SK-N-SH treated with all-trans-retinoic acid at 6 μM for 48 hours (cell line): ENCODE data around the gene GLMP.

Experiments
- ATAC-seq: fragments of 200-7000 bp; cut with Tn5 transposase; 3 replicates; pipeline ENCODE4 v1.9.1; 2020; ENCODE audit warnings: mild to moderate bottlenecking, moderate library complexity
- ARNTL ChIP-seq: fragments of 450-650 bp; formaldehyde crosslinking; IDR thresholded peaks from 2 replicates; pipeline ENCODE4 v1.5.0; 2020; ENCODE audit warnings: low read depth, mild to moderate bottlenecking, moderate library complexity, borderline replicate concordance
- BACH2 ChIP-seq: fragments of 250-450 bp; sonication (Bioruptor Pico); IDR thresholded peaks from 2 replicates; pipeline ENCODE4 v1.9.0; 2021; ENCODE audit warnings: mild to moderate bottlenecking, borderline replicate concordance
- CREB5 ChIP-seq: fragments of 250-450 bp; sonication (Bioruptor Pico); IDR thresholded peaks from 2 replicates; pipeline ENCODE4 v1.5.1; 2020; ENCODE audit warnings: low read depth, mild to moderate bottlenecking, moderate library complexity
- CSDC2 ChIP-seq: fragments of 250-450 bp; sonication (Bioruptor Pico); IDR thresholded peaks from 2 replicates; pipeline ENCODE4 v1.5.0; 2020; ENCODE audit warnings: mild to moderate bottlenecking, moderate library complexity
- CSRNP3 ChIP-seq: fragments of 250-450 bp; sonication (Bioruptor Pico); IDR thresholded peaks from 2 replicates; pipeline ENCODE4 v1.5.1; 2021; ENCODE audit warnings: mild to moderate bottlenecking, moderate library complexity
- ISL1 ChIP-seq: fragments of 250-450 bp; sonication (Bioruptor Pico); IDR thresholded peaks from 2 replicates; pipeline ENCODE4 v2.1.2; 2022; ENCODE audit warnings: mild to moderate bottlenecking, moderate library complexity
- PATZ1 ChIP-seq: fragments of 250-450 bp; sonication (Bioruptor Pico); IDR thresholded peaks from 2 replicates; pipeline ENCODE4 v1.8.0; 2020; ENCODE audit warnings: mild to moderate bottlenecking, moderate library complexity, borderline replicate concordance
- PPARA ChIP-seq: fragments of 250-450 bp; sonication (Bioruptor Pico); IDR thresholded peaks from 2 replicates; pipeline ENCODE4 v1.5.0; 2020; ENCODE audit warnings: mild to moderate bottlenecking, borderline replicate concordance
- RARB ChIP-seq: fragments of 250-450 bp; sonication (Bioruptor Pico); IDR thresholded peaks from 2 replicates; pipeline ENCODE4 v1.8.0; 2021; ENCODE audit warnings: mild to moderate bottlenecking, moderate library complexity
- SNAI2 ChIP-seq: fragments of 250-450 bp; sonication (Bioruptor Pico); IDR thresholded peaks from 2 replicates; pipeline ENCODE4 v1.5.0; 2020; ENCODE audit warnings: mild to moderate bottlenecking, moderate library complexity
- TCF4 ChIP-seq: fragments of 250-450 bp; sonication (Bioruptor Pico); IDR thresholded peaks from 2 replicates; pipeline ENCODE4 v1.8.0; 2021; ENCODE audit warnings: mild to moderate bottlenecking, moderate library complexity, borderline replicate concordance
- TOX ChIP-seq: fragments of 250-450 bp; sonication (Bioruptor Pico); IDR thresholded peaks from 2 replicates; pipeline ENCODE4 v1.8.0; 2021; ENCODE audit warnings: mild to moderate bottlenecking, moderate library complexity, borderline replicate concordance
- TSHZ2 ChIP-seq: fragments of 250-450 bp; sonication (Bioruptor Pico); IDR thresholded peaks from 2 replicates; pipeline ENCODE4 v1.5.0; 2020; ENCODE audit warnings: mild to moderate bottlenecking, moderate library complexity
- ZFP3 ChIP-seq: fragments of 250-450 bp; sonication (Bioruptor Pico); IDR thresholded peaks from 2 replicates; pipeline ENCODE4 v1.5.0; 2020; ENCODE audit warnings: mild to moderate bottlenecking, moderate library complexity
- ZFP30 ChIP-seq: fragments of 450-650 bp; formaldehyde crosslinking; IDR thresholded peaks from 2 replicates; pipeline ENCODE4 v1.5.0; 2022; ENCODE audit warnings: mild to moderate bottlenecking, moderate library complexity
- ZNF70 ChIP-seq: fragments of 450-650 bp; formaldehyde crosslinking; IDR thresholded peaks from 2 replicates; pipeline ENCODE4 v1.5.0; 2020; ENCODE audit warnings: mild to moderate bottlenecking, moderate library complexity
- ZNF8 ChIP-seq: fragments of 450-650 bp; formaldehyde crosslinking; IDR thresholded peaks from 2 replicates; pipeline ENCODE4 v1.5.0; 2020; ENCODE audit warnings: mild to moderate bottlenecking, moderate library complexity

GLMP gene

GRCh38 chr1:156249593-156249992 lies 45.9 kb downstream of the GLMP start:
- TF ChIP-seq ISL1 (CRISPR knock-in tag) (no peak), CSDC2 (CRISPR knock-in tag) (no peak), TCF4 (no peak), ZFP30 (CRISPR knock-in tag) (no peak), TSHZ2 (CRISPR knock-in tag) (no peak), RARB (CRISPR knock-in tag) (no peak), ZNF70 (CRISPR knock-in tag) (no peak), CREB5 (CRISPR knock-in tag) (no peak)
- no peak for ATAC-seq

- TF ChIP-seq ZNF8 (CRISPR knock-in tag) (no peak), ZNF70 (CRISPR knock-in tag) (no peak), TOX (CRISPR knock-in tag) (no peak), ZFP3 (CRISPR knock-in tag) (no peak), PPARA (CRISPR knock-in tag) (no peak), CREB5 (CRISPR knock-in tag) (no peak), CSRNP3 (CRISPR knock-in tag) (no peak), ISL1 (CRISPR knock-in tag) (no peak), TSHZ2 (CRISPR knock-in tag) (no peak), SNAI2 (CRISPR knock-in tag) (no peak), ARNTL (no peak), BACH2 (CRISPR knock-in tag) (no peak)
- no peak for ATAC-seq
These were observed 47.2 kb downstream of the GLMP start for GRCh38 chr1:156248323-156248683.

GRCh38 chr1:156247460-156248322 lies 47.8 kb downstream of the GLMP start, which contains the start of gene PAQR6:
Gene PAQR6 (minus strand): TSS chr1:156248056. CDS start chr1:156246731, 1,325 bp downstream.
- TF ChIP-seq PATZ1 (CRISPR knock-in tag), result no peak
- TF ChIP-seq TCF4, result no peak
- no peak for TF ChIP-seq BACH2 (CRISPR knock-in tag)
- no peak for TF ChIP-seq ZFP3 (CRISPR knock-in tag)
- no peak for TF ChIP-seq TSHZ2 (CRISPR knock-in tag)
- no peak for TF ChIP-seq PPARA (CRISPR knock-in tag)
- TF ChIP-seq SNAI2 (CRISPR knock-in tag), result no peak
- TF ChIP-seq TOX (CRISPR knock-in tag), result no peak
- peak; percentile 5 for ATAC-seq
